Hepatocyte (in vitro differentiated cells): ENCODE results near the gene NR2F6.

Experiments
- EZH2 ChIP-seq: fragments of 200-600 bp; sonication (generic); IDR thresholded peaks from 2 replicates; pipeline ENCODE4 v1.6.1; 2016; ENCODE audit warnings: antibody characterized with exemption, mild to moderate bottlenecking, borderline replicate concordance
- EZH2phosphoT487 ChIP-seq: fragments of 200-600 bp; sonication (generic); IDR thresholded peaks from one replicate; pipeline ENCODE4 v1.6.1; 2018; ENCODE audit warnings: antibody characterized with exemption, mild to moderate bottlenecking, low read depth, moderate library complexity; ENCODE audit not compliant: unreplicated experiment, severe bottlenecking
- TF ChIP-seq, protein P1 (sequence below): fragments of 200-600 bp; sonication (generic); IDR thresholded peaks from 2 replicates; pipeline ENCODE4 v1.5.1; 2016; ENCODE audit warnings: antibody characterized with exemption, mild to moderate bottlenecking; ENCODE audit not compliant: poor library complexity

DNA sequence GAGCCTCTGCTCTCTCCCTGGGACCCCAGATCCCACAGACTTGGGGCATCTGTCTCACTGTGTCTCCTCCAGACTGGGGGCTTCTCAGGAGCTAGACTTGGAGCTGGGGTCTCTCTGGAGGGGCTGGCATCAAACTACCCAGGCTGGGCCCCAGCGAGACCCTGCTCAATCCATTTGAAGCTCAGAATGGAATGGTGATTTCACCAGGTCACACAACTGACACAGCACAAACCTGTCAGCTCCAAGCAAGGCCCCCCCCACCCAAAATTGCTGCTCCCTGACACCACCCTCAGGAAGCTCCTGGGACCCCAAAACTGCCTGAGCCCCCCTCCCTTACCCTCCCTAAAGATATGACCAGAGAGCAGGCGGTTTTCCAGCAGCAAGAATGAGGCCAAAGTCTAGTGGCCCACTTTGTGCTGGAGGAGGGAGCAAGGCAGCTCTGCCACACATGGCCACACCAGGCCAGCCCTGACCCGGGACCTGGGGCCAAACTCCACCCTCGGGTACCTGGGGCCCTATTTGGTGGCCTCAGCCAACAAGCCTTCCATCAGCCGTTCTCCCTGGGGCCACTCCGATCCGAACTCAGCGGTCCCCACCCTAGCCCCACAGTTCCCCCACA is 2.4 kb downstream of the NR2F6 start:
- TF ChIP-seq, protein P1, sequence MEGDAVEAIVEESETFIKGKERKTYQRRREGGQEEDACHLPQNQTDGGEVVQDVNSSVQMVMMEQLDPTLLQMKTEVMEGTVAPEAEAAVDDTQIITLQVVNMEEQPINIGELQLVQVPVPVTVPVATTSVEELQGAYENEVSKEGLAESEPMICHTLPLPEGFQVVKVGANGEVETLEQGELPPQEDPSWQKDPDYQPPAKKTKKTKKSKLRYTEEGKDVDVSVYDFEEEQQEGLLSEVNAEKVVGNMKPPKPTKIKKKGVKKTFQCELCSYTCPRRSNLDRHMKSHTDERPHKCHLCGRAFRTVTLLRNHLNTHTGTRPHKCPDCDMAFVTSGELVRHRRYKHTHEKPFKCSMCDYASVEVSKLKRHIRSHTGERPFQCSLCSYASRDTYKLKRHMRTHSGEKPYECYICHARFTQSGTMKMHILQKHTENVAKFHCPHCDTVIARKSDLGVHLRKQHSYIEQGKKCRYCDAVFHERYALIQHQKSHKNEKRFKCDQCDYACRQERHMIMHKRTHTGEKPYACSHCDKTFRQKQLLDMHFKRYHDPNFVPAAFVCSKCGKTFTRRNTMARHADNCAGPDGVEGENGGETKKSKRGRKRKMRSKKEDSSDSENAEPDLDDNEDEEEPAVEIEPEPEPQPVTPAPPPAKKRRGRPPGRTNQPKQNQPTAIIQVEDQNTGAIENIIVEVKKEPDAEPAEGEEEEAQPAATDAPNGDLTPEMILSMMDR, result no peak
- TF ChIP-seq EZH2, result no peak
- no peak for TF ChIP-seq EZH2phosphoT487
